Stimulated activated CD8-positive, alpha-beta memory T cell treated with anti-CD3 and anti-CD28 coated beads, Interleukin-15, amount 100 ng/mL, for 1 hour (primary cell): ENCODE results near the gene NACA.
"Not testable (repeated sequence)": the region's sequence is repeated elsewhere in the genome, so short reads cannot be mapped to it uniquely, and the experiment has no call there.

Experiments
- DNase-seq: peaks from one replicate; pipeline ENCODE4 v3.0.0-alpha.2; 2020; ENCODE audit warnings: low read depth

NACA gene

GRCh38 chr12:56724972-56725722 is at the start of gene NACA:
NACA (minus strand) TSS chr12:56725299; CDS start chr12:56724521, 778 bp downstream.
- peak; percentile 95 for DNase-seq

GRCh38 chr12:56773113-56773512 is 48.0 kb upstream of the NACA start:
- DNase-seq = no peak

GRCh38 chr12:56772625-56773024 is 47.5 kb upstream of the NACA start:
- no peak for DNase-seq

GRCh38 chr12:56769868-56770267 is 44.8 kb upstream of the NACA start:
- DNase-seq = no peak

DNA sequence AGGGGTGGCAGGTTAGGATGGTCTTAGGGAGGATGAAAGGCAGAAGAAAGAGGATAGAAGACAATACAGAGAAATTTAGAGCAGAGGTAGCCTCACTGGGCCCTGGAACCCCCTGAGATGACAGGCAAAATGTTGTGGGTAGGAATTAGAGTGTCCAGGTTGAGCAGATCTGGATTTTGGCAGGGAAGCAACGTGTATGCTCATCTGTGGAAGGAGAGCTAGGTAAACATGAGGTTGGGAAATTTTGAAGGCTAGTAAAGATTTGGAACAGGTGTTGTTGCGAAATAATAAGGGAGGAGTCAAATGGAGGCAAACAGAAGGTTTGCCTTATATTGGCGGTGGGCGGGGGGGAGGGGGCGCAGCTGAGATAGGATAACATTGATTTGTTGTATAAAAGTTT is 43.3 kb upstream of the NACA start:
- no peak for DNase-seq

- no peak for DNase-seq
Measured at GRCh38 chr12:56766535-56766934, 41.4 kb upstream of the NACA start.

GRCh38 chr12:56763753-56764657 is 38.9 kb upstream of the NACA start:
- no peak for DNase-seq

GRCh38 chr12:56761812-56762211 is 36.7 kb upstream of the NACA start:
- DNase-seq = no peak

DNA sequence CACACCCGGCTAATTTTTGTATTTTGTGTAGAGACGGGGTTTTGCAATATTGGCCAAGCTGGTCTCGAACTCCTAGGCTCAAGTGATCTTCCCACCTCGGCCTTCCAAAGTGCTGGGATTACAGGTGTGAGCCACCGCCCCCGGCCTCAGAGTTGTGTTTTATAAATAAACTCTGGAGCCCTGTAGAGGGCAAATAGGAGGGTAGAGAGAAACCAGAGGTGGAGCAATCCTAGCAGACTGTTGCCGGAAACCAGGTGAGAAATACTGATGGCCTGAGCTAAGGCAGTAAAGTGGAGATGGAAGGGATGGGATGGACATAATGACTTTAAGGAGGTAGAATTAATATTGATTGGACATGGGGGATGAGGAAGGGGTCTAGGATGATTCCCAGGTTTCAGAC is 35.4 kb upstream of the NACA start:
- DNase-seq = no peak

DNA sequence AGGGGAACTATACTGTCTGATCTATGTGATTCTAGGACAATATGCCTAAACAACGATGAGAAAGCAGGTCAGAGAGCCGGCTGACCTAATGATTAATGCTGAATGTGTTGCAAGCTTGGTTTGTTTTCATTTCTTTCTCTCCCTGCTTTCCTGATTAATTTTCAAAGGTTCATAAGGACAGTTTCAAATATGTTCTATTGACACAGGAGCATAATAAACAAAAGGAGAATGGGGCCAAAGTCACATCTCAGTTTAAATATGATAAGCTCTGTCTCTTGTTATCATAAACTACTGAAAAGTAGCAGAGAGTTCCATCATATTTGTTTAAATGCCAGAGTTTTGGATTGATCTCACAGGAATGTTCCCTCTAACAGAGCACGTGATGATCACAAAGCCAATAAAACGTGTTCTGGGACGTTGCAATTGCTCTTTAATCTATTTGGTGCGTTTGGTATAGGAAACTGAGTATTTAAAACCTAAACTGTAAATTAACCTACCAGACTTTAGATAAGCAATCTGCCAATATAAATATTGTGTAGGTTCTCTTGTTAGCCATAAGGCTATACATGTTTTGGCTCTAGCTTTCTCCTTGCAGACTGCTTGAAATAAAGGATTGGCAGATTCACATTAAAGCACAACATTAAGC is 34.3 kb upstream of the NACA start:
- DNase-seq = no peak

DNA sequence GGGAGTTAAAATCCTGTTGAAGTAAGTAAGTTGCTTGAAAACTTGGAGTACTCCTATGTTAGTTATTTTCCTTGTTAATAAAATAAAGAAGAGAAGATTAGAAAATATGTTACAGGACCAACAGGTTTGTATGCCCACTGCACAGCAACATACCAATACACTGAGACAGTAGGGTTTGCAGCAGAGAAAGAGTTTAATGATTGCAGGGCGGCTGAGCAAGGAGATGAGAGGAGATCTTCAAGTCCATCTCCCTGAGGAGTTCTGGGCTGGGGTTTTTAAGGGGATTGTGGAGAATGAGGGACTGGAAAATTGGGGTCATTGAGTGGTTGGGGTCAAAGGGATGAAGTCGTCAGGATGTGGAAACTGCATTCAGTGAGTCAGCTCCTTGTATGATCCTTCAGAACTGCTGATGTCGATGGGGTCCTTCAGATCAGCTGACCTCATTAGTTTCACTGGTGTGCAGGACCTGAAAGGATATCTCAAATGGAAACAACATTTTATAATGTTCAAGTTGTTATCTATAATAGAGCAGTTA is 33.7 kb upstream of the NACA start:
- DNase-seq = no peak

DNA sequence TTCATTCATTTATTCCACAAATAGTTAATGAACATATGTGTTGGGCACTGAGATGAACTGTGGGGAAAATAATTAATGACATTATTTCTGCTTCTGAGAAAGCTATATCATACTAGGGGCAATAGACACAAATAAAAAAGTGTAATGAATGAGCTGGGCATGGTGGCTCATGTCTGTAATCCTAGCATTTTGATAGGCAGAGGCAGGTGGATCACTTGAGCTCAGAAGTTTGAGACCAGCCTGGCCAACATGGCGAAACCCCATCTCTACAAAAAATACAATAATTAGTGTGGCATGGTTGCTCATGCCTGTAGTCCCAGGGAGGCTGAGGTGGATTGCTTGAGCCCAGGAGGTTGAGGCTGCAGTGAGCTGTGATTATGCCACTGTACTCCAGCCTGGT is 32.9 kb upstream of the NACA start:
- not testable (repeated sequence) for DNase-seq

- DNase-seq = no peak
Measured at GRCh38 chr12:56753566-56753965, 28.5 kb upstream of the NACA start.

DNA sequence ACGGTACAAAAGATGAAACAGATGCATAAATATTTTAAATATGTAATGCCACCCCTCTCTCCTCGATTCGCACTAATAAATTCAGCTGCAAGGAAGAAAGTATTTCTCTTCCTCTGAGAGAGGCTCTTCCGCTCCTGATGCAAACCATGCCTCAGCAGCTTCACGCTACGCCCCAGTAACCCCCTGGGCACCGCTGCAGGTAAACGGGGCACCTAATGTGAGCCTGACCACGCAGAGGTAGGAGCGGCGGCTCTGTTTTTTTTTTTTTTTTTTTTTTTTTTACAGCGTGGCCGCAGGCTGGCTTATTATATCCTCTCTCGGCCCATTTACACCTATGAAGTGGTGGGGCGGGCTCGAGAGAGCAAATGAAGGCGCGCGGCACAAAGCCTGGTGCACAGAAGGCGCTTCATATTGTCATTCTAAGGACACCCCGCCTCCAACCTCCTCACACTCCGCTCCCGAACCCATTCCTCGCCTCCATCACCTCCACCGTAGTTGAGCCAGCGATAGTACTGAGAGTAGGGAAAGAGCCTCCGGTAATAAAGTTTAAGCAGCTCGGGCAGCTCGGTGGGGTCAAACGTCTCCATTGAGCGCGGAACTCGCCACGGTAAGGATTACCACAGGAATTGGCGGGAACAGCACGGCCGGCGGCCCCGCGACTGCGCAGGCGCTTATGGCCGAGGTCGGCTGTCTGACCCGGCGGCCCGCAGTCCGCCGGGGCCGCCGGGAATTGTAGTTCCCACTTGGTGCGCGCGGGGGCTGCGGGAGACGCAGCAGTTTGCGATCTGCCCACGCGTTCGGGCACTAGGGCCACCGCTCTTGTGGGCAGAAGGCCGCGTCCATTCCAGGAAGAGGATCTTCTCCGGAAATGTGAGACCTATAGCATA is 26.9 kb upstream of the NACA start, which contains the start of gene PRIM1:
Gene PRIM1 (minus strand): TSS at position 612 of the 887 bp plus-strand sequence. CDS start 25 bp downstream, at position 587.
- DNase-seq = peak; percentile 62

- not testable (repeated sequence) for DNase-seq
Measured at GRCh38 chr12:56750596-56750995, 25.5 kb upstream of the NACA start.

DNA sequence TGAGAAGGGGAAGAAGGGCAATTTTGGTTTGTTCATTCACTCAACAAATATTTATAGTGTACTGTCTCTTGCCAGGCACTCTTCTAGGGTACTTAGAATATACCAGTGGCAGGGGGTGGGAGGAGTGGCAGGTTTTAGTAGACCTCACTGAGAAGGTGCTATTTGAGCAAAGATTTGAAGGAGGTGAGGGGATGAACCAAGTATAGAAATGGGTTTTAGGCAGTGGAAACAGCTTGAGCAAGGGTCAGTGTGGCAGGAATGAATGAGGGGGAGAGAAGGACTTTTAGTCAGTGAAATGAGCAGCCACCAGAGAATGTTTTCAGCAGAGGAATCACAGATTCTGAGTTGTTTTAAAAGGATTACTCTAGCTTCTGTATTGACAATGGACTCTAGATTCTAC is 24.8 kb upstream of the NACA start:
- DNase-seq = no peak

DNA sequence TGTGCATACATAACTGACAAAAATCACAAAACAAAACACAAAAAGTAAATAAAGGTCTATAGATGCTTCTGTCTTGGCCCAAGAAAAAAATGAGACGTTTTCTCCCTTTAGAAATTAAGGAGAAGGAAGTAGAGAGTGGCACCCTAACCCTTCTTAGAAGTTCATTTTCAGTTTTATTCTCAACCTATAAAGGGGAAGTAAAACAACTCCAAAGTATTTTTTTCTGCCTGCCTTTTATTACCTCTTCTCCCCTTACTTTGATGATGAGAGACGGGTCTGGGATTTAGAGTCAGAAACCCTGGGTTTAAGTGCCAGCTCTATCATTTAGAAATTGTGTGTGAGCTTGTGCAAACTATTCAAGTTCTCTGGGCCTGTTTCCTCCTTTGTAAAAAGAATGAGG is 24.3 kb upstream of the NACA start:
- DNase-seq = no peak

GRCh38 chr12:56728139-56728861 is 3.2 kb upstream of the NACA start:
- no peak for DNase-seq

- DNase-seq = not testable (repeated sequence)
Measured at GRCh38 chr12:56726196-56726675, 1.1 kb upstream of the NACA start.

- DNase-seq = no peak
Measured at GRCh38 chr12:56725723-56726102, 614 bp upstream of the NACA start.

DNA sequence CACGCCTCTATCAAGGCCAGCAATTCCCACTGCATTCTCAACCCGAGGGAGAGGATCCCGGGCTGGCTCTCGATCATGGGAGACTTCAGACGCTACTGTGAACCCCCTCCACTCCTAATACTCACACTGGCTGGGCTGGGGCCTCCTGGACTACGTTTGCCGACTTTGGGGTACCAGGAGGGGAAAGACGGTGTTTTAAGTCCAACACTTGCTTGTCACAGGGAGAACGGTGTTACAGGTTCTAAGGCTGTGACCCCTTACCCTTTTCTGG is 463 bp downstream of the NACA start:
- DNase-seq = no peak
